Endodermal cell (in vitro differentiated cells): ENCODE data around the gene PRRX1. TPM values are rescaled to one million over a fixed set of nuclear protein-coding genes. Genes with fewer than 3 reads are reported as not detected.

Experiments used
- DNase-seq: peaks from one replicate; pipeline ENCODE4 v3.0.0-alpha.2; 2017
- H3K27ac ChIP-seq: 2 replicates; pipeline ENCODE4 v1.5.1; 2013; ENCODE audit warnings: mild to moderate bottlenecking, low read depth, low read length, moderate library complexity
- H3K27me3 ChIP-seq: 2 replicates; pipeline ENCODE4 v1.6.1; 2013; ENCODE audit warnings: mild to moderate bottlenecking, low read length, moderate library complexity; ENCODE audit not compliant: insufficient read depth, control insufficient read depth, poor library complexity, severe bottlenecking
- H3K36me3 ChIP-seq: 2 replicates; pipeline ENCODE4 v1.7.0; 2013; ENCODE audit warnings: mild to moderate bottlenecking, low read length, moderate library complexity; ENCODE audit not compliant: control insufficient read depth, insufficient read depth
- H3K4me1 ChIP-seq: one replicate; pipeline ENCODE4 v1.7.0; 2013; ENCODE audit warnings: low read length; ENCODE audit not compliant: control insufficient read depth, insufficient read depth
- H3K4me3 ChIP-seq: 2 replicates; pipeline ENCODE4 v1.5.1; 2013; ENCODE audit warnings: mild to moderate bottlenecking, low read length, moderate library complexity
- H3K9ac ChIP-seq: 2 replicates; pipeline ENCODE4 v1.6.1; 2013; ENCODE audit warnings: mild to moderate bottlenecking, low read length, moderate library complexity; ENCODE audit not compliant: poor library complexity, severe bottlenecking; ENCODE audit errors: extremely low read depth
- H3K9me3 ChIP-seq: 2 replicates; pipeline ENCODE4 v1.6.1; 2013; ENCODE audit warnings: mild to moderate bottlenecking, low read length, moderate library complexity; ENCODE audit not compliant: control insufficient read depth
- H3K27ac Mint-ChIP-seq: 2 replicates; pipeline ENCODE4 v1.8.0; 2020; ENCODE audit warnings: mixed read lengths
- H3K27me3 Mint-ChIP-seq: 2 replicates; pipeline ENCODE4 v1.8.0; 2021; ENCODE audit warnings: mild to moderate bottlenecking, mixed read lengths; ENCODE audit not compliant: insufficient read depth
- H3K36me3 Mint-ChIP-seq: 2 replicates; pipeline ENCODE4 v1.8.0; 2020; ENCODE audit warnings: low read depth, mixed read lengths
- H3K4me1 Mint-ChIP-seq: 2 replicates; pipeline ENCODE4 v1.8.0; 2020; ENCODE audit warnings: mixed read lengths
- H3K4me3 Mint-ChIP-seq: 2 replicates; pipeline ENCODE4 v1.8.0; 2020; ENCODE audit warnings: mild to moderate bottlenecking, moderate library complexity, mixed read lengths
- H3K9me3 Mint-ChIP-seq: 2 replicates; pipeline ENCODE4 v1.8.0; 2020; ENCODE audit warnings: mild to moderate bottlenecking, mixed read lengths
- CTCF ChIP-seq: fragments of 200-600 bp; sonication (generic); conservative IDR thresholded peaks from 2 replicates; pipeline ENCODE4 v1.5.0; 2021; ENCODE audit warnings: antibody characterized with exemption, mild to moderate bottlenecking
- WGBS, 2 experiments: methylation state at CpG; one replicate each; pipeline versions ENCODE4 v1.1.5 to v1.1.7; 2013; ENCODE audit warnings: missing lambda C conversion rate in 2 of 2, mixed read lengths in 1 of 2; ENCODE audit not compliant: insufficient coverage in 1 of 2, insufficient read length in 1 of 2; 5-methylcytosine and 5-hydroxymethylcytosine counted together
- total RNA-seq, 2 donors: library from RNA; stranded (reverse); fragmentation: NEBNext Ultra II Directional in 1 of 2; extraction: Animal tissue kit (Norgen Biotek cat#: 25700) in 1 of 2; gene quantifications; 2 replicates in 1 of 2; 3 replicates in 1 of 2; pipeline ENCODE4 v1.2.1, GENCODE V29; 2021

PRRX1 gene
- total RNA-seq, 2 donors from 2014 or later = not detected

GRCh38 chr1:170730014-170730413 lies 66.1 kb downstream of the PRRX1 start:
- Mint-ChIP-seq H3K4me3 (no peak overlapping the region), H3K9me3 (no peaks in the 10 kb centered on the region), H3K4me1 (peaks cover 1% of the 10 kb centered on the region), H3K27me3 (peaks cover 16% of the 10 kb centered on the region), H3K27ac (no peak overlapping the region), H3K36me3 (no peaks in the 10 kb centered on the region)
- H3K27me3 ChIP-seq = peaks cover 7% of the 10 kb centered on the region
- H3K36me3 ChIP-seq = no peaks in the 10 kb centered on the region
- no peaks in the 10 kb centered on the region for H3K4me1 ChIP-seq
- DNase-seq = no peak
- H3K9me3 ChIP-seq = no peaks in the 10 kb centered on the region
- TF ChIP-seq CTCF = no peak
- H3K4me3 ChIP-seq = no peak overlapping the region
- H3K9ac ChIP-seq = no peak overlapping the region
- 83 to 100% methylated on average over 1 to 6 of the region's 6 CpGs for WGBS, 2 experiments
- no peak overlapping the region for H3K27ac ChIP-seq

- no peak for DNase-seq
- Histone ChIP-seq H3K36me3 (no peaks in the 10 kb centered on the region), H3K9me3 (no peaks in the 10 kb centered on the region), H3K4me3 (no peak overlapping the region), H3K9ac (no peak overlapping the region), H3K27me3 (peaks cover 7% of the 10 kb centered on the region), H3K27ac (no peak overlapping the region), H3K4me1 (no peaks in the 10 kb centered on the region)
- Mint-ChIP-seq H3K9me3 (no peaks in the 10 kb centered on the region), H3K27ac (no peak overlapping the region), H3K27me3 (peaks cover 16% of the 10 kb centered on the region), H3K36me3 (no peaks in the 10 kb centered on the region), H3K4me3 (no peak overlapping the region), H3K4me1 (peaks cover 1% of the 10 kb centered on the region)
- TF ChIP-seq CTCF = no peak
- 92 to 100% methylated on average over 5 to 6 of the region's 6 CpGs for WGBS, 2 experiments
Measured at GRCh38 chr1:170730438-170730837, 66.5 kb downstream of the PRRX1 start.

DNA sequence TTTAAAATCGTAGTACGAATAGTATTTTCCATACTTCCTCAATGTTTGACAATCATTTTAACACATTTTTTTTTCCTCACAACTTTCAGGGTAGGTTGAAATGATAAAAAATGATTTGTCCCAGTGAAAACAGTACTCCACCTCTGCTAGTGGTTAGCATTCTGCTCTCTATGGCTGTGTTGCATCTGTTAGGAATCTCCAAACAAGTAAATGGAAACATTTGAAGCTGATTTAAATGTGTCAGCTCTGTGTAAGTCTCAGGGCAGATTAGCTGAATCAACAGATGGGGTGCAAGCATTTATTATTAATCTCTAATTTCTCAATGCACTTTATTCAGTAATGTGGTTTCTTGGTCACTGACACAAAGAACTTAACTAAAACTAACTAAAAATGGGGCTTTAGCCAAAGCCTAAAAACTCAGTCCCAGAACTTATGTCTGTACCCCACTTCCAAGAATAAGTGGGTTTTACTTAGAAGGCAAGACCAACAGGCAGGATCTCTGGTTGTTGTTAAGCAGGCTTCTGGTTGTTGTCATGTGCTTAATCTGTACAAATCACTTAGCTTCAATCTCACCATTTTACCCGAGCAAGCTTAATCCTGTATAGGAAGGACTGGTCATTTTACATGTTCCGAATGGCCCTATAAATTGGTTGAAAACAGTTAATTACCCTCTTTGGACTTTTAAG lies 67.8 kb downstream of the PRRX1 start:
- H3K27me3 Mint-ChIP-seq = peaks cover 11% of the 10 kb centered on the region
- 93 to 94% methylated on average over 2 to 4 of the region's 4 CpGs for WGBS, 2 experiments
- TF ChIP-seq CTCF = no peak
- Histone ChIP-seq H3K4me1 (no peaks in the 10 kb centered on the region), H3K36me3 (no peaks in the 10 kb centered on the region), H3K9me3 (no peaks in the 10 kb centered on the region), H3K9ac (no peak overlapping the region), H3K27ac (no peak overlapping the region), H3K27me3 (peaks cover 7% of the 10 kb centered on the region), H3K4me3 (no peak overlapping the region)
- DNase-seq = no peak
- H3K36me3 Mint-ChIP-seq = no peaks in the 10 kb centered on the region
- peaks cover 1% of the 10 kb centered on the region for H3K4me1 Mint-ChIP-seq
- no peaks in the 10 kb centered on the region for H3K9me3 Mint-ChIP-seq
- H3K27ac Mint-ChIP-seq = no peak overlapping the region
- H3K4me3 Mint-ChIP-seq = no peak overlapping the region
